Hepatic stellate cell (primary cell): ENCODE measurements around the gene OR52E8.

ENCODE experiments used
- DNase-seq: peaks from one replicate; pipeline ENCODE4 v3.0.0; 2011; ENCODE audit warnings: low spot score

OR52E8 gene

DNA sequence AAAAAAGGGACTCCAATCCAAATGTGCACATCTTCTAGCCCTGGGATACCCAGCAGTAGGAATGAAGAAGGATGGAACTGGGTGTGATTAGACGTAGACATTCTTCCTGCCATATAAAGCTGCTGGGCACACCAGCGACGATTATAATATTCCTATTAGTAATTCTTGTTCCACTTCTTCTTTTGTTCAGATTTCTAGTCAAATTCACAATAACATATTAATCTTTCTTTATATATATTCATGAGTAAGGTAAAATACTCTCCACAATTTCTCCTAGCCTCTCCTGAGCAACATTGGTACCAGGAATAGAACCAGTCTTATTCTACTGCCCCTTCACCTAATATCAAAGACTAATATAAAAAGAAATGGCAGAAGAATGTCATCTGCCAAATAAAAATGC is at the start of gene OR52E8:
Gene OR52E8 (minus strand): TSS at position 101 of the 400 bp plus-strand sequence. CDS start 0 bp downstream, at position 101.
- no peak for DNase-seq

DNA sequence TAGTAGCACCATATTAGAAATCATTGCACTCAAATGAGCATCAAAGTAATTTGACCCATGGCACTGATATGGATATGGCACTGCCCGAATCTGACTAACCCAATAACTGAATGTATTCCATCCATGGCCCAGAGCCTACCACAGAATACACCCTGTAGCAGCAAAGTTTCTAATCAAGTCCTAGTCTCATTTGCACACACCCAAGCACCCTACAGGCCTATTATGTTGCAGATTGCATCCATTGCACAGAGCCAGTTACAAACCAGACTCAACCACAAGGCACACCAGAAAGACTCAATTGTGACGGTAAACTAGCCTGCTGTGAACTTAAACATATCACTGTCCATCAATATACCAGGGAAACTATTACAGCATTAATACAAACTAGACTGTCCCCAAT is 42.0 kb upstream of the OR52E8 start:
- DNase-seq, result no peak

DNA sequence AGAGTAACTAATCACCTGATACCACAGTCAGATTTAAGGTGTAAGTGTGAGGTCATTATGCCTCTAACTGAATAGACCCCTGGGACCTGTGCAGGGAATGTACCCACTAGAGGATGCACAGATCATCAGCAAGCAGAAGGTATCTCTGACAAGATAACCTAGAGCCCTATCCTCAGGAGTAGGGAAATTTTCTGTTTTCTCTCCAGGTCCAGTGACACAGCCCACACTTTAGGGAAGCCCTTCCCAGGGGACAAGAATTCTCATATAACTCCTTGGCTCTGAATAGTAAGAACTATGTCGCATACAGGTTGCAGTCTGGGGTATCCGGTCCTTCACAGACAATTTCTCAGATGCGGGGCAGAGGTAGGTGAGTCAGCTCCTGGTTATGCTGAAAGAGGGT is 35.4 kb upstream of the OR52E8 start, which contains the start of gene OR52E5:
Gene OR52E5 (plus strand): TSS at position 301 of the 400 bp plus-strand sequence. CDS start 7,569 bp downstream, outside the sequence.
- no peak for DNase-seq

DNA sequence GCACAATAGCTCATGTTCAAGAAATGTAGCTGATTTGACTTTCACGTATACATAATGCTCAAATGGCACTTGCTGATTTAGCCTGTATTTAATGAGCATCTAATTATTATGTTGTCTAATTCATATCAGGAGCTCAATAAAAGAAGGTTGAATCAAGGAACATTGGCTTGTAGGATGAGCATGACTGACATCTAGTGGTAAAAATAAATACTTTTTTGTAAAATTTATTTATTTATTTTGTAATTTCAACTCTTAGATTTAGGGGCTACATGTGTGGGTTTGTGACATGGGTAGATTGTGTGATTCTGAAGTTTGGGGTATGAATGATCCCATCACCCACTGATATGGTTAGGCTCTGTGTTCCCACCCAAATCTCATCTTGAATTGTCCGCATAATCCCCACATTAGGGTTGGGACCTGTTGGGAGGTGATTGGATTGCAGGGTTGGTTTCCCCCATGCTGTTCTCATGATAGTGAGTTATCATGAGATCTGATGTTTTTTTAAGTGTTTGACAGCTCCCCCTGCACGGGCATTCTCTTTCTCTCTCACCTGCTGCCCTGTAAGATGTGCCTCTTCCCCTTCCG is 33.8 kb upstream of the OR52E8 start:
- no peak for DNase-seq

- no peak for DNase-seq
Observed at GRCh38 chr11:5887661-5888060, 30.2 kb upstream of the OR52E8 start.

DNA sequence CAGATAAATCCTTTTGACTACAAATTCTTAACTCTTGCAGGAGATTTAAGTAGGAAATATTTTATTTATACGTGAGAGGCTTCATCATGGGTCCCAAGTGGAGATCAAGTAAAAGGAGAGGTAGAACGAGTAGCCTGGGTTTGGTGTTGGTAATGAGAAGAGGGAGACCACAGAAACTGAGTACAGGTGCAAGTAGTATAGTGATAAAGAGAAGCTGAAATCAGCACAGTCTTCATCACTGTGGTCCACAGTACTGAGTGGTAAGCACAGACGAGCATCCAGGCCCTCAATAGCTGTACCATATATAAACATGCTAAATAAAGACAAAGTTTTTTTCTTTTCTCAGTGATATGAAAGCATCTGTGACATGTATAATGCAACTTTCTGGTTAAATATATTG is 29.7 kb upstream of the OR52E8 start:
- no peak for DNase-seq

- no peak for DNase-seq
Observed at GRCh38 chr11:5881756-5882155, 24.3 kb upstream of the OR52E8 start.

DNA sequence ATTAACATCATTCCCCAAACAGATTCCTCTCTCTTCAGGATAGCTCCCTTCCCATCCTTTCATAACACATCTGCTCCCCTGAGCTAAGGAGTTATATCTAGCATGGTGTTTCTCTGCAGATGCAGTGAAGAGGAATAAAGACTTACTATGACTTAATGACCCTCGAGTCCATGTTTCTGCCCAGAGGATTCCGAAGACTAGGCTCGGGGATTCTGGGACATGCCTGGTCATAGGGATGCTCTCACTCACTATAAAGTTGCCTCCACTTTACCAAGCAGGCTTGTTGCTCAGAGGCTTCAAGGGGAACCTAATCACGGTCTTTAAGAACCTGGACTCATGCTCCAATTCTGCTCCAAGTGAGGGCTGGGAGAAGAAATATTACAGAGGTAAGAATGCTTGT is 22.8 kb upstream of the OR52E8 start, which contains the start of gene OR52E4:
Gene OR52E4 (plus strand): TSS at position 301 of the 400 bp plus-strand sequence. CDS start 3,664 bp downstream, outside the sequence.
- DNase-seq, result no peak

- no peak for DNase-seq
Observed at GRCh38 chr11:5878564-5878963, 21.1 kb upstream of the OR52E8 start.

GRCh38 chr11:5865826-5866225 is 8.3 kb upstream of the OR52E8 start:
- DNase-seq, result no peak

DNA sequence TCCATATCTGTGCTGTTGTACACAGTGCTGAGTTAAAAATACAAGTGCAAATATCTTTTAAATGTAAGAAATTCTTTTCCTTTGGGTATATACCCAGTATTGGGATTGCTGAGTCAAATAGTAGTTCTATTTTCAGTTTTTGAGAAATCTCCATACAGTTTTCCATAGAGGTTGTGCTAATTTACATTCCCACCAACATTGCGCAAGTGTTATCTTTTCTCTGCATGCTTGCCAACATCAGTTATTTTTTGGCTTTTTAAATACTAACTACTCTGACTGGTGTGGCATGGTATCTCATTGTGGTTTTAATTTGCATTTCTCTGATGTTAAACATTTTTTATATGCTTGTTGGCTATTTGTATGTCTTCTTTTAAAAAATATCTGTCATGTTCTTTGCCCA is 6.5 kb downstream of the OR52E8 start:
- no peak for DNase-seq

- DNase-seq, result no peak
Observed at GRCh38 chr11:5847711-5848110, 9.8 kb downstream of the OR52E8 start.

DNA sequence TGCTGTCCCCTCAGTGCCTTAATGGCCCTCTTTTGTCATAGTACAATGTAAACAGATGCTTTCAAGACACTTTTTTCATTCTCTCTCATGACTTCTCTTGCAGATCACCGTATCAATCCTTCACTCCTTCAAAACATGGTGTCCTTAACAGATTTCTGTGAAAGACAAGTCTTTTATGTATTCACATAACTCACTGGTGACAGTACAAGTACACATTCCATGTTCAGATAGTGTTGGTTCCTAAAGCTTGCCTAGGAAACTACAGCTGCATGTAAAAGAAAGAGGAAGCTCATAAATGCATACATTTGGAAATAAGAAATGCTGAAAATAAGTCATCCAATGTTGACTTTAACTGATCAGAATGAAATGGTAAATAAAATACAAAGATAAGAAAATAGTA is 10.8 kb downstream of the OR52E8 start:
- no peak for DNase-seq

DNA sequence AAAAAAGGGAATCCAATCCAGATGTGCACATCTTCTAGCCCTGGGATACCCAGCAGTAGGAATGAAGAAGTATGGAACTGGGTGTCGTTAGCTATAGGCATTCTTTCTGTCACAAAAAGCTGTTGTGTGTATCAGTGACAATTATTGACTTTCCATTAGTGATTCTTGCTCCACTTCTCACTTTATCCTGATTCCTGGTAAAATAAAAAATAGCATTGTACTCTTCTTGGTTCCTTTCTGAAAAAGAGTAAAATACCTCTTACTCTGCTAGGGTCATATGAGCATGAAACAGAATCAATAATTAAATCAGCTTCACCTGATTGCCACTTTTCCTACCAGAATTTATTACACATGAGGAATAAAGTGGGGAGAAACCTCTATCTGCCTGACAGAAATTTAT is 15.7 kb downstream of the OR52E8 start, which contains the start of gene OR52E6:
Gene OR52E6 (minus strand): TSS at position 101 of the 400 bp plus-strand sequence. CDS start 0 bp downstream, at position 101.
- no peak for DNase-seq

DNA sequence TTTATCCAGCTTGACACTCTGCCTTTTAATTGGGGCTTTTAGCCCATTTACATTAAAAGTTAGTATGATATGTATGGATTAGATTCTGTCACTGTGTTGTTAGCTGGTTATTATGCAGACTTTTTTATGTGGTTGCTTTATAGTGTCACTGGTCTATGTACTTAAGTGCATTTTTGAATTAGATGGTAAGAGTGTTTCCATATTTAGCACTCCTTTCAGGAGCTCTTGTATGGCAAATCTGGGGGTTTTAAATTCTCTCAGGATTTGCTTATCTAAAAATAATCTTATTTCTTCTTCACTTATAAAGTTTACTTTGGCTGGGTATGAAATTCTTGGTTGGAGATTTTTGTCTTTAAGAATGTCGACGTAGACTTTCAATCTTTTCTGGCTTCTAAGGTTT is 19.8 kb downstream of the OR52E8 start:
- no peak for DNase-seq

- no peak for DNase-seq
Observed at GRCh38 chr11:5833446-5833845, 24.0 kb downstream of the OR52E8 start.

DNA sequence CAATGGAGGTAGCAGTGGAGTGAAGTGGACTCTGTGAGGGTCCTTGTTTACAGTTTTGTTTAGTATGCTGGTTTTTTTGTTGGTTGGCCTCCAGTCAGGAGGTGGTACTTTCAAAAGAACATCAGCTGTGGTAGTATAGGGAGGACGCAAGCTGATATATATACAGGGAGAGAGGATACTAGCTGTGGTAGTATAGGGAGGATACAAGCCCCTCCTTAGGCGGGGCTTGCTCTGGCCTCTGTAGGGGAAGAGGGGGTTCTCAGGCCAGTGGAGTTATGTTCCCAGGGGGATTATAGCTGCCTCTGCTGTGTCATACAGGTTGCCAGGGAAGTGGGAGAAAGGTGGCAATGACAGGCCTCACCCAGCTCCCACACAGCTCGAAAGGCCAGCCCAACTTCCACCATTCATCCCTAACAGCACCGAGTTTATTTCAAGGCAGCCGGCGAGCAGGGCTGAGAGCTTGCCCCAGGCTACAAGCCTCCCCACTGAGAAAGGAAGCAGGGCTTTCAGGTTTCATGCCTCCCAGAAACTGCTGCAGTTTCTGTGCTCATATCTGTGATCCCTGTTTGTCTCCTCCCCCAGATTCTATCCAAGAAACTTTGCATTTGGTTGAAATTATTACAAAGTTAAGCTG is 26.2 kb downstream of the OR52E8 start:
- no peak for DNase-seq

DNA sequence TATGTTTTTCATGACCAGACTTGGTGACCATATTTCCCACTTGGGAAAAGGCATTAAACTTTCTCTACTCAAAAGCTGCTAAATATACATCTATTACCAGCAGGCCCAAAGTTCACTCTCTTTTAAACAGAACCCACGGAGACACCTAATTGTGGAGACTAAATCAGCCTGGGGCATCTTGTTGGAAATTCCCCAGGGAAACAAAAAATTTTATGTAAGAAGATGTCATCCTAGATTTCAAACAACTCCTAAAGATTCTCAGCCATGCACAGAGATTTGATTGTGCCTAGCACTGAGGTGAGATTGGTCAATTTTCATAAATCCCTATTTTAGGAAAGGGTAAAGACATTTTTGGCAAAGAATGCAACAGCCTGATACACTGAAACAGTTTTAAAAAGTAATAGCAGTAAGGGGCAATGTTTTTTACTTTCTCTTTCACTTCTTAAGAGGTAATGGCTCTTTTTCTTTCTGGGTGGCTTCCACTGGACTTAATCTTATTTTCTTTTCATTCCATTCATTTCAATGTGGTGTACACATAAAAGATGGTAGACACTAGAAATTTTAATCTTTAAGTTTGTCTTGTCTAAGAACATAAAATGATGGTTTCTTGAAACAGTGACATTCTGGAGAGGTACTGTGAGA is 39.1 kb downstream of the OR52E8 start:
- no peak for DNase-seq

DNA sequence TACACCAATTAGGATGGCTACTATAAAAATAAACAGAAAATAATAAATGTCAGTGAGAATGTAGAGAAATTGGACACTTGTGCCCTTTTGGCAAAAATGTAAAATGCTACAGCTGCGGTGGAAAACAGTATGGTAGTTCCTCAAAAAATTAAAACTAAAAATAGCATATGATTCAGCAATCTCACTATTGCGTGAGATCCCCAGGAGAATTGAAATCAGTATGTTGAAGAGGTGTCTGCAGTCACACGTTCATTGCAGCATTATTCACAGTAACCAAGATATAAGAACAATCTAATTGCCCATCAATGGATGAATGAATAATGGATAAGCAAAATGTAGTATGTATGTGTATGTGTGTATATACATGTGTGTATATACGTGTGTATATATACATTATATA is 42.0 kb downstream of the OR52E8 start:
- DNase-seq, result no peak

GRCh38 chr11:5809905-5810795 is 47.3 kb downstream of the OR52E8 start:
- no peak for DNase-seq

DNA sequence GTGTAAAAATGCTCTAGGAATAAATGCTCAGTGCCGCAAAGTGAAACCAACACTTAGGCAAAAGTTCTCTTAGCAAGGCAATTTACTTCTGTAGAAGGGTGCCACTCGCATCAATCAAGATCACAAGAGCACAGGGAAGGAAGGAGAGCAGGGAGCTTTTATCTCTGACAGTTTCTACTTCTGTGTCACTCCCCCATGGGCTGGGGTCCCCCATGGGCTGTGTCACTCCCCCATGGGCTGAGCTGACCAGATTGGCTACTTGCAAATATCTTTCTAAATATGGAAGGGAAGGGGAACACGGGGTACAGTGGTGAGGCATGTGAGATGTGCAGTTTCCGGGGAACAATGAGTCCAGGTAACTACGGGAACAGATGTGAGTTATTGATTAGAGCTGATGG is 48.4 kb downstream of the OR52E8 start:
- no peak for DNase-seq

DNA sequence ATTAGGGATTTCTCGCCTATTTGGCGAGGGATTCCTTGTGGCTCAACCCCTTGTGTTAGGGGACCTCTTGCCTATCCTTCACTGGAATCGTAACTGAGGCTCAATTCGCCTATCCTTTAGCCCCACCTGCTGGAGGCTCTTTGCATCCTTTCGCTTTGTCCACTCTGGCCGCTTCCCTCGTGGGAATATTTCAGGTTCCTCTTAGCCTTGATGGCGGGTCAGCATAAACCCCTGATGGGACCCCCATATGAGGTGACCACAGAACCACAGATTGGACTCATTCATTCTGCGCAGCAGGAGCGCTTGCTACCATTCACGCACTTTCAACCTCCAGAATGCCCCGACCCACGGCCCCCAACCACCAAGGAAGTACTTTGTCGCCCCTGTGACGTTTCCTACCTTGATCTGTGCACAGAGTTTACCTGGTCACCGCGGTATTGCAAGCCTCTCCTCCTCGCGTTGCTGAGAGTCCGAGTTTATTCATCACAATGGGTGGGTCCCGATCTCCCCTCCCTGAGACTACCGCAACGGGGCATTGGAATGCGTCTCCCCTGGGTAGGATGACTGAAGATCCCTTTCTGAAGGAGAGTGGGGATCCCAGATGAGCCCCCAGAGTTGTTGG is 48.9 kb downstream of the OR52E8 start, which contains the start of gene OR52N2:
Gene OR52N2 (plus strand): TSS at position 425 of the 622 bp plus-strand sequence. CDS start 11,412 bp downstream, outside the sequence.
- DNase-seq, result peak; percentile 23
